ENCODE data around the gene SMIM20.

GRCh38 chr4:25919676-25920075 is 5.7 kb downstream of the SMIM20 start:
- no peak for TF ChIP-seq EZH2phosphoT487 (IDR thresholded peaks at IDR 0.05; ENCODE audit: unreplicated experiment)
- TF ChIP-seq CTCF (conservative IDR thresholded peaks at IDR 0.05; ENCODE audit: low read depth in 2 of 2): no peak
- no peak for TF ChIP-seq CREB1 (CRISPR knock-in tag; IDR thresholded peaks at IDR 0.05; ENCODE audit: low read depth)
- TF ChIP-seq EZH2 (IDR thresholded peaks at IDR 0.05; ENCODE audit: low read depth, unreplicated experiment): no peak

Data from GM23338 (cell line).